Measurements from ENCODE around the gene HOXB8.

Gene HOXB8

GRCh38 chr17:48611681-48612455, 3.2 kb downstream of the HOXB8 start:
- peaks cover 6% of the 10 kb centered on the region for H3K27me3 Mint-ChIP-seq (ENCODE audit: low read depth, poor library complexity)
- peaks cover 50% of the 10 kb centered on the region for H3K4me1 Mint-ChIP-seq
- H3K4me3 Mint-ChIP-seq = peak overlapping the region; percentile 99
- peaks cover 32% of the 10 kb centered on the region for H3K36me3 Mint-ChIP-seq (ENCODE audit: low read depth)
- peak; percentile 82 for DNase-seq
- peak overlapping the region; percentile 100 for H3K27ac Mint-ChIP-seq
- H3K9me3 Mint-ChIP-seq = no peaks in the 10 kb centered on the region
- TF ChIP-seq CTCF (IDR thresholded peaks at IDR 0.05) = no peak

DNA sequence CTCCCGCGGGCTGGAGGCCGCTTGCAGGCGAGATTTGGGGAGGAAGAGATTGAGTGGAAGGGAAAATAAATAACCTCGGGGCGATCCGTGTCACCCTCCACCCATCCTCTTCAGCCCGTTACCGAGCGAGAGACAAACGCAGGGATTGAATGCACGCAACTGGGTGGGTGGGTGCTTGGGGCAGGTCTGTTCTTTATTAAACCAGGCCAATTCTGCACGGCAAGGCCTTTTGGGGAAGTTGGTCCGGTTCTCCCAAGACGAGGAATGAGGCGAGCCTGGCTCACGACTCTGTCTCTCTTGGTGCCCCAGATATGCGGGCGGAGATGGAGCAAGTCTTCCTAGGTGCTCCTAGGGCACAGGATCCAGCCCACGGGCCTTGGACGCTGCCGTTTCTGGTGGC, 3.9 kb downstream of the HOXB8 start:
- Mint-ChIP-seq H3K27me3 (ENCODE audit: low read depth, poor library complexity) (peaks cover 6% of the 10 kb centered on the region), H3K4me3 (peak overlapping the region; percentile 99), H3K4me1 (peaks cover 50% of the 10 kb centered on the region), H3K27ac (peak overlapping the region; percentile 100), H3K36me3 (ENCODE audit: low read depth) (peaks cover 36% of the 10 kb centered on the region), H3K9me3 (no peaks in the 10 kb centered on the region)
- no peak for DNase-seq
- TF ChIP-seq CTCF (IDR thresholded peaks at IDR 0.05) = no peak

DNA sequence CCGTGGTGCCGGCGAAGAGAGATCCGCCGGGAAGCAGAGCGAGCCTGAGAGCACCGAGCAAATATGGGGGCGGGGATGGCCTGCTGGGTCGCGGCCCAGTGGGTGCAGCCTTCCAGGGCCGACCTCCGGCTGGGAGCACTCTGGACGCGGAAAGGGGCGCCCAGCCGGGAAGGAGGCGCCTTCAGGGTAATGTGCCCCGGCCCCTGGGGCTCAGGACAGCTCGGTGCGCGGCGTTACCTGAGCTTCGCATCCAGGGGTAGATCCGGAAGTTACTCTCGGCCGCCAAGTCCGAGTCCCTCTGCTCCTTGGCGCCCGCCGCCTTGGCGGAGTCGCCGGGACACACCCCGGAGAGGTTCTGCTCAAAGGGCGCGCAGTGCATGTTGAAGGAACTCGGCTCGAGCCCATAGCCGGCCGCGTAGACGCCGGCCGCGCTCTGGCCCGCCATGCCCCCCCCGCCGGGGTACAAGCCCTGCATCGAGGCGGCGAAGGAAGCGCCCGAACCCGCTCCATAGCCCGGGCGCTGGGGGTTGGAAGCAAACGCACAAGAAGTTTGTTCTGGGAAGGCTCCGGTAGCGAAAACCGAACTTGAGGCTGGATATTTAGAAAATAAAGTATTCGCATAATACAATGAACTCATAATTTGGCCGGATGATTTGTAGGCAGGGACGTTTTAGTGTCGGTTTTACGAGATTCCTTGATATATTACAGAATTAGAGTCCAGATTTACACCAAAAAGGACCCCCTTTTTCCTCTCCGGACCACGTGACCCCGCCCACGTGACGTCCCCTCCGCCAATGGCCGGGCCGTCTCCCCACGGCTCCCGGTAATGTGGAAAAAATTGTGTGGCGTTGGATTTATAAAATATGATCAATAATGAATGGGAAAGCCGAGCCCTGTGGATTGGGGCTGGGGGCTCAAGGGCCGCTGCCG, 4.5 kb downstream of the HOXB8 start, which contains the start of gene HOXB7:
Gene HOXB7 (minus strand): TSS at position 736 of the 930 bp plus-strand sequence. CDS start 99 bp downstream, at position 637.
- Mint-ChIP-seq H3K4me1 (peaks cover 50% of the 10 kb centered on the region), H3K27ac (peak within 1 kb of the TSS; percentile 100), H3K9me3 (no peaks in the 10 kb centered on the region), H3K27me3 (ENCODE audit: low read depth, poor library complexity) (peaks cover 3% of the 10 kb centered on the region), H3K36me3 (ENCODE audit: low read depth) (peaks cover 36% of the 10 kb centered on the region), H3K4me3 (peak within 1 kb of the TSS; percentile 99)
- peak; percentile 83 for DNase-seq
- TF ChIP-seq CTCF (IDR thresholded peaks at IDR 0.05) = no peak

- peak overlapping the region; percentile 99 for H3K4me3 Mint-ChIP-seq
- peak overlapping the region; percentile 100 for H3K27ac Mint-ChIP-seq
- peaks cover 51% of the 10 kb centered on the region for H3K4me1 Mint-ChIP-seq
- H3K36me3 Mint-ChIP-seq (ENCODE audit: low read depth) = peaks cover 38% of the 10 kb centered on the region
- DNase-seq = no peak
- H3K9me3 Mint-ChIP-seq = no peaks in the 10 kb centered on the region
- H3K27me3 Mint-ChIP-seq (ENCODE audit: low read depth, poor library complexity) = peaks cover 3% of the 10 kb centered on the region
- TF ChIP-seq CTCF (IDR thresholded peaks at IDR 0.05) = no peak
These were observed 5.3 kb downstream of the HOXB8 start for GRCh38 chr17:48609759-48610281.

DNA sequence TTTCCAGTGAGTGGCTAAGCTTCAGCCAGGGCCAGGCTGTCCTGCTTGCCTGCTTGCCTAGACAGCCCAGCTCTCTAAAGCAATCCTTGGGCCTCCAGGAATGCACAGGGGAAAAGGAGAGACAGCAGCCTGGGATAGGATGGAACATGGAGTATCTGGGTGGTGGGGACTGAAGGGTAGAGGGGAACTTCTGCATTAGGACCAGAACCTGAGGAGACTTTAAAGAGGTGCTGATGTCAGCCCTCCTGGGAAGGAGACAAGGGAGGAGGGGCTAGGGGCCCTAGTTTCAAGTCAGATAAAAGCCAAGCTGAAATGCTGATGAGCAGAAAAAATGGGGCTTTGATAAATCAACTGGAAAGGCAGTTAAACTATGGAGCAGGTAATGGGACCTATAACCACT, 6.1 kb downstream of the HOXB8 start:
- no peak for TF ChIP-seq CTCF (IDR thresholded peaks at IDR 0.05)
- peaks cover 46% of the 10 kb centered on the region for H3K36me3 Mint-ChIP-seq (ENCODE audit: low read depth)
- H3K4me3 Mint-ChIP-seq = peak overlapping the region; percentile 99
- H3K27ac Mint-ChIP-seq = peak overlapping the region; percentile 100
- peaks cover 55% of the 10 kb centered on the region for H3K4me1 Mint-ChIP-seq
- no peaks in the 10 kb centered on the region for H3K9me3 Mint-ChIP-seq
- no peak for DNase-seq
- H3K27me3 Mint-ChIP-seq (ENCODE audit: low read depth, poor library complexity) = peaks cover 3% of the 10 kb centered on the region
